ENCODE results near the gene VPS13C.

VPS13C gene

GRCh38 chr15:62104846-62105245, 44.6 kb upstream of the VPS13C start:
- Histone ChIP-seq H4K20me1 (ENCODE audit: insufficient read depth, low read length, poor library complexity, severe bottlenecking) (no peaks in the 10 kb centered on the region), H3K4me1 (ENCODE audit: insufficient read depth, low read length, poor library complexity, severe bottlenecking) (no peaks in the 10 kb centered on the region), H3K4me2 (ENCODE audit: low read depth, low read length, poor library complexity, severe bottlenecking) (no peak overlapping the region), H3K36me3 (ENCODE audit: insufficient read depth, low read length) (no peaks in the 10 kb centered on the region), H3F3A (ENCODE audit: low read depth) (no peaks in the 10 kb centered on the region), H3K9me3 (ENCODE audit: insufficient read depth, low read depth, low read length) (no peaks in the 10 kb centered on the region), H3K27me3 (ENCODE audit: insufficient read depth, low read length, poor library complexity, severe bottlenecking) (no peaks in the 10 kb centered on the region), H2AFZ (ENCODE audit: low read length) (no peak overlapping the region), H3K9ac (ENCODE audit: low read depth, low read length, poor library complexity, severe bottlenecking) (no peak overlapping the region), H3K4me3 (ENCODE audit: low read length, poor library complexity, severe bottlenecking) (no peak overlapping the region), H3K79me2 (ENCODE audit: insufficient read depth, low read length) (no peaks in the 10 kb centered on the region), H3K9me2 (replicated peaks; ENCODE audit: low read depth, low read length) (no peaks in the 10 kb centered on the region)
- no peak for TF ChIP-seq EZH2phosphoT487 (IDR thresholded peaks at IDR 0.05; ENCODE audit: borderline replicate concordance)
- TF ChIP-seq CTCF (conservative IDR thresholded peaks at IDR 0.05; ENCODE audit: low read length) = no peak

GRCh38 chr15:62104401-62104800, 44.2 kb upstream of the VPS13C start:
- Histone ChIP-seq H3F3A (ENCODE audit: low read depth) (no peaks in the 10 kb centered on the region), H3K9ac (ENCODE audit: low read depth, low read length, poor library complexity, severe bottlenecking) (no peak overlapping the region), H3K4me1 (ENCODE audit: insufficient read depth, low read length, poor library complexity, severe bottlenecking) (no peaks in the 10 kb centered on the region), H2AFZ (ENCODE audit: low read length) (no peak overlapping the region), H3K9me2 (replicated peaks; ENCODE audit: low read depth, low read length) (no peaks in the 10 kb centered on the region), H3K79me2 (ENCODE audit: insufficient read depth, low read length) (no peaks in the 10 kb centered on the region), H3K36me3 (ENCODE audit: insufficient read depth, low read length) (no peaks in the 10 kb centered on the region), H3K4me2 (ENCODE audit: low read depth, low read length, poor library complexity, severe bottlenecking) (no peak overlapping the region), H3K27me3 (ENCODE audit: insufficient read depth, low read length, poor library complexity, severe bottlenecking) (no peaks in the 10 kb centered on the region), H3K4me3 (ENCODE audit: low read length, poor library complexity, severe bottlenecking) (no peak overlapping the region), H3K9me3 (ENCODE audit: insufficient read depth, low read depth, low read length) (no peaks in the 10 kb centered on the region), H4K20me1 (ENCODE audit: insufficient read depth, low read length, poor library complexity, severe bottlenecking) (no peaks in the 10 kb centered on the region)
- TF ChIP-seq CTCF (conservative IDR thresholded peaks at IDR 0.05; ENCODE audit: low read length) = no peak
- no peak for TF ChIP-seq EZH2phosphoT487 (IDR thresholded peaks at IDR 0.05; ENCODE audit: borderline replicate concordance)

- no peak overlapping the region for H3K4me2 ChIP-seq (ENCODE audit: low read depth, low read length, poor library complexity, severe bottlenecking)
- no peaks in the 10 kb centered on the region for H3K36me3 ChIP-seq (ENCODE audit: insufficient read depth, low read length)
- TF ChIP-seq EZH2phosphoT487 (IDR thresholded peaks at IDR 0.05; ENCODE audit: borderline replicate concordance) = no peak
- TF ChIP-seq CTCF (conservative IDR thresholded peaks at IDR 0.05; ENCODE audit: low read length) = no peak
These were observed 43.2 kb upstream of the VPS13C start for GRCh38 chr15:62103431-62103830.

More at GRCh38 chr15:62103431-62103830, 43.2 kb upstream of the VPS13C start:
- no peaks in the 10 kb centered on the region for H3F3A ChIP-seq (ENCODE audit: low read depth)
- no peaks in the 10 kb centered on the region for H3K9me2 ChIP-seq (replicated peaks; ENCODE audit: low read depth, low read length)
- H3K4me1 ChIP-seq (ENCODE audit: insufficient read depth, low read length, poor library complexity, severe bottlenecking) = no peaks in the 10 kb centered on the region
- no peaks in the 10 kb centered on the region for H3K9me3 ChIP-seq (ENCODE audit: insufficient read depth, low read depth, low read length)
- no peak overlapping the region for H3K4me3 ChIP-seq (ENCODE audit: low read length, poor library complexity, severe bottlenecking)
- no peaks in the 10 kb centered on the region for H3K79me2 ChIP-seq (ENCODE audit: insufficient read depth, low read length)
- H2AFZ ChIP-seq (ENCODE audit: low read length) = no peak overlapping the region
- H3K27me3 ChIP-seq (ENCODE audit: insufficient read depth, low read length, poor library complexity, severe bottlenecking) = no peaks in the 10 kb centered on the region
- no peak overlapping the region for H3K9ac ChIP-seq (ENCODE audit: low read depth, low read length, poor library complexity, severe bottlenecking)
- H4K20me1 ChIP-seq (ENCODE audit: insufficient read depth, low read length, poor library complexity, severe bottlenecking) = no peaks in the 10 kb centered on the region
